ENCODE data around the gene EML6.
"Not testable (repeated sequence)": the region's sequence is repeated elsewhere in the genome, so short reads cannot be mapped to it uniquely, and the experiment has no call there.

The EML6 gene

GRCh38 chr2:54806975-54807374 lies 83.5 kb downstream of the EML6 start:
- DNase-seq: no peak

- no peak for DNase-seq
These were observed 85.2 kb downstream of the EML6 start for GRCh38 chr2:54808661-54809060.

- DNase-seq: no peak
These were observed 86.4 kb downstream of the EML6 start for GRCh38 chr2:54809819-54810218.

- no peak for DNase-seq
These were observed 86.8 kb downstream of the EML6 start for GRCh38 chr2:54810246-54810645.

- DNase-seq: no peak
These were observed 90.1 kb downstream of the EML6 start for GRCh38 chr2:54813584-54813983.

GRCh38 chr2:54814389-54815147 lies 91.1 kb downstream of the EML6 start:
- DNase-seq: no peak

- DNase-seq: no peak
These were observed 91.7 kb downstream of the EML6 start for GRCh38 chr2:54815148-54815539.

- DNase-seq: no peak
These were observed 94.8 kb downstream of the EML6 start for GRCh38 chr2:54818226-54818625.

- DNase-seq: no peak
These were observed 97.1 kb downstream of the EML6 start for GRCh38 chr2:54820558-54820957.

- no peak for DNase-seq
These were observed 101.1 kb downstream of the EML6 start for GRCh38 chr2:54824567-54824966.

GRCh38 chr2:54830546-54830945 lies 107.1 kb downstream of the EML6 start:
- DNase-seq: no peak

- DNase-seq: no peak
These were observed 108.0 kb downstream of the EML6 start for GRCh38 chr2:54831480-54831879.

GRCh38 chr2:54834721-54835120 lies 111.3 kb downstream of the EML6 start:
- DNase-seq: no peak

- DNase-seq: no peak
These were observed 113.0 kb downstream of the EML6 start for GRCh38 chr2:54836477-54836876.

GRCh38 chr2:54838585-54839035 lies 115.1 kb downstream of the EML6 start:
- DNase-seq: peak; percentile 62

- no peak for DNase-seq
These were observed 116.2 kb downstream of the EML6 start for GRCh38 chr2:54839461-54840255.

GRCh38 chr2:54840559-54841468 lies 117.4 kb downstream of the EML6 start:
- no peak for DNase-seq

- DNase-seq: not testable (repeated sequence)
These were observed 118.0 kb downstream of the EML6 start for GRCh38 chr2:54841500-54841899.

- no peak for DNase-seq
These were observed 121.6 kb downstream of the EML6 start for GRCh38 chr2:54845094-54845493.

GRCh38 chr2:54845514-54845913 lies 122.1 kb downstream of the EML6 start:
- no peak for DNase-seq

- DNase-seq: no peak
These were observed 127.0 kb downstream of the EML6 start for GRCh38 chr2:54850171-54851122.

All from NCI-H345 (cell line).